ENCODE results near the gene MYO1E.

Gene MYO1E

GRCh38 chr15:59364248-59364647 lies 8.4 kb downstream of the MYO1E start:
- Histone ChIP-seq H3K4me1 (ENCODE audit: control insufficient read depth, insufficient read depth, low read length) (peaks cover 28% of the 10 kb centered on the region), H3K9me3 (replicated peaks; ENCODE audit: low read length) (no peaks in the 10 kb centered on the region), H3K4me2 (ENCODE audit: low read length) (no peak overlapping the region), H3K4me3 (ENCODE audit: low read length) (no peak overlapping the region), H3K27me3 (ENCODE audit: control insufficient read depth, insufficient read depth, low read length) (no peaks in the 10 kb centered on the region), H3K36me3 (ENCODE audit: insufficient read depth, low read length) (no peaks in the 10 kb centered on the region), H3K9ac (ENCODE audit: low read depth, low read length) (no peak overlapping the region)

- Histone ChIP-seq H3K9ac (ENCODE audit: low read depth, low read length) (no peak overlapping the region), H3K4me2 (ENCODE audit: low read length) (no peak overlapping the region), H3K27me3 (ENCODE audit: control insufficient read depth, insufficient read depth, low read length) (no peaks in the 10 kb centered on the region), H3K4me3 (ENCODE audit: low read length) (no peak overlapping the region), H3K36me3 (ENCODE audit: insufficient read depth, low read length) (no peaks in the 10 kb centered on the region), H3K9me3 (replicated peaks; ENCODE audit: low read length) (no peaks in the 10 kb centered on the region), H3K4me1 (ENCODE audit: control insufficient read depth, insufficient read depth, low read length) (peaks cover 21% of the 10 kb centered on the region)
Measured at GRCh38 chr15:59362331-59362730, 10.3 kb downstream of the MYO1E start.

GRCh38 chr15:59360896-59361295 lies 11.8 kb downstream of the MYO1E start:
- Histone ChIP-seq H3K4me2 (ENCODE audit: low read length) (no peak overlapping the region), H3K36me3 (ENCODE audit: insufficient read depth, low read length) (no peaks in the 10 kb centered on the region), H3K9me3 (replicated peaks; ENCODE audit: low read length) (no peaks in the 10 kb centered on the region), H3K4me1 (ENCODE audit: control insufficient read depth, insufficient read depth, low read length) (peaks cover 8% of the 10 kb centered on the region), H3K9ac (ENCODE audit: low read depth, low read length) (no peak overlapping the region), H3K4me3 (ENCODE audit: low read length) (no peak overlapping the region), H3K27me3 (ENCODE audit: control insufficient read depth, insufficient read depth, low read length) (no peaks in the 10 kb centered on the region)

GRCh38 chr15:59360305-59360704 lies 12.4 kb downstream of the MYO1E start:
- Histone ChIP-seq H3K9me3 (replicated peaks; ENCODE audit: low read length) (no peaks in the 10 kb centered on the region), H3K4me1 (ENCODE audit: control insufficient read depth, insufficient read depth, low read length) (peaks cover 8% of the 10 kb centered on the region), H3K36me3 (ENCODE audit: insufficient read depth, low read length) (no peaks in the 10 kb centered on the region), H3K4me3 (ENCODE audit: low read length) (no peak overlapping the region), H3K9ac (ENCODE audit: low read depth, low read length) (no peak overlapping the region), H3K27me3 (ENCODE audit: control insufficient read depth, insufficient read depth, low read length) (no peaks in the 10 kb centered on the region), H3K4me2 (ENCODE audit: low read length) (no peak overlapping the region)

- H3K4me3 ChIP-seq (ENCODE audit: low read length), result no peak overlapping the region
- H3K4me2 ChIP-seq (ENCODE audit: low read length), result no peak overlapping the region
- H3K9me3 ChIP-seq (replicated peaks; ENCODE audit: low read length), result no peaks in the 10 kb centered on the region
- peaks cover 17% of the 10 kb centered on the region for H3K4me1 ChIP-seq (ENCODE audit: control insufficient read depth, insufficient read depth, low read length)
- no peaks in the 10 kb centered on the region for H3K36me3 ChIP-seq (ENCODE audit: insufficient read depth, low read length)
- H3K27me3 ChIP-seq (ENCODE audit: control insufficient read depth, insufficient read depth, low read length), result no peaks in the 10 kb centered on the region
- H3K9ac ChIP-seq (ENCODE audit: low read depth, low read length), result no peak overlapping the region
Measured at GRCh38 chr15:59355730-59356129, 16.9 kb downstream of the MYO1E start.

GRCh38 chr15:59354417-59355031 lies 18.1 kb downstream of the MYO1E start:
- Histone ChIP-seq H3K4me2 (ENCODE audit: low read length) (no peak overlapping the region), H3K36me3 (ENCODE audit: insufficient read depth, low read length) (no peaks in the 10 kb centered on the region), H3K9ac (ENCODE audit: low read depth, low read length) (no peak overlapping the region), H3K9me3 (replicated peaks; ENCODE audit: low read length) (no peaks in the 10 kb centered on the region), H3K4me1 (ENCODE audit: control insufficient read depth, insufficient read depth, low read length) (peaks cover 29% of the 10 kb centered on the region), H3K4me3 (ENCODE audit: low read length) (no peak overlapping the region), H3K27me3 (ENCODE audit: control insufficient read depth, insufficient read depth, low read length) (no peaks in the 10 kb centered on the region)

- peaks cover 34% of the 10 kb centered on the region for H3K4me1 ChIP-seq (ENCODE audit: control insufficient read depth, insufficient read depth, low read length)
- H3K36me3 ChIP-seq (ENCODE audit: insufficient read depth, low read length), result no peaks in the 10 kb centered on the region
- no peak overlapping the region for H3K4me3 ChIP-seq (ENCODE audit: low read length)
- H3K27me3 ChIP-seq (ENCODE audit: control insufficient read depth, insufficient read depth, low read length), result no peaks in the 10 kb centered on the region
- H3K9ac ChIP-seq (ENCODE audit: low read depth, low read length), result no peak overlapping the region
- no peaks in the 10 kb centered on the region for H3K9me3 ChIP-seq (replicated peaks; ENCODE audit: low read length)
- H3K4me2 ChIP-seq (ENCODE audit: low read length), result no peak overlapping the region
Measured at GRCh38 chr15:59353994-59354416, 18.7 kb downstream of the MYO1E start.

- peak overlapping the region; percentile 44 for H3K4me2 ChIP-seq (ENCODE audit: low read length)
- no peaks in the 10 kb centered on the region for H3K9me3 ChIP-seq (replicated peaks; ENCODE audit: low read length)
- H3K36me3 ChIP-seq (ENCODE audit: insufficient read depth, low read length), result no peaks in the 10 kb centered on the region
- peaks cover 34% of the 10 kb centered on the region for H3K4me1 ChIP-seq (ENCODE audit: control insufficient read depth, insufficient read depth, low read length)
- H3K27me3 ChIP-seq (ENCODE audit: control insufficient read depth, insufficient read depth, low read length), result no peaks in the 10 kb centered on the region
- no peak overlapping the region for H3K4me3 ChIP-seq (ENCODE audit: low read length)
- H3K9ac ChIP-seq (ENCODE audit: low read depth, low read length), result no peak overlapping the region
Measured at GRCh38 chr15:59352683-59353082, 20.0 kb downstream of the MYO1E start.

GRCh38 chr15:59352189-59352588 lies 20.5 kb downstream of the MYO1E start:
- no peak overlapping the region for H3K9ac ChIP-seq (ENCODE audit: low read depth, low read length)
- no peaks in the 10 kb centered on the region for H3K36me3 ChIP-seq (ENCODE audit: insufficient read depth, low read length)
- no peaks in the 10 kb centered on the region for H3K9me3 ChIP-seq (replicated peaks; ENCODE audit: low read length)
- no peak overlapping the region for H3K4me3 ChIP-seq (ENCODE audit: low read length)
- no peaks in the 10 kb centered on the region for H3K27me3 ChIP-seq (ENCODE audit: control insufficient read depth, insufficient read depth, low read length)
- H3K4me2 ChIP-seq (ENCODE audit: low read length), result peak overlapping the region; percentile 44
- peaks cover 34% of the 10 kb centered on the region for H3K4me1 ChIP-seq (ENCODE audit: control insufficient read depth, insufficient read depth, low read length)

GRCh38 chr15:59350421-59350732 lies 22.3 kb downstream of the MYO1E start:
- Histone ChIP-seq H3K36me3 (ENCODE audit: insufficient read depth, low read length) (no peaks in the 10 kb centered on the region), H3K9me3 (replicated peaks; ENCODE audit: low read length) (no peaks in the 10 kb centered on the region), H3K4me1 (ENCODE audit: control insufficient read depth, insufficient read depth, low read length) (peaks cover 34% of the 10 kb centered on the region), H3K4me3 (ENCODE audit: low read length) (peak overlapping the region; percentile 23), H3K9ac (ENCODE audit: low read depth, low read length) (peak overlapping the region; percentile 37), H3K27me3 (ENCODE audit: control insufficient read depth, insufficient read depth, low read length) (no peaks in the 10 kb centered on the region), H3K4me2 (ENCODE audit: low read length) (peak overlapping the region; percentile 61)

- Histone ChIP-seq H3K4me2 (ENCODE audit: low read length) (peak overlapping the region; percentile 61), H3K9ac (ENCODE audit: low read depth, low read length) (peak overlapping the region; percentile 24), H3K4me1 (ENCODE audit: control insufficient read depth, insufficient read depth, low read length) (peaks cover 34% of the 10 kb centered on the region), H3K4me3 (ENCODE audit: low read length) (peak overlapping the region; percentile 23), H3K27me3 (ENCODE audit: control insufficient read depth, insufficient read depth, low read length) (no peaks in the 10 kb centered on the region), H3K9me3 (replicated peaks; ENCODE audit: low read length) (no peaks in the 10 kb centered on the region), H3K36me3 (ENCODE audit: insufficient read depth, low read length) (no peaks in the 10 kb centered on the region)
Measured at GRCh38 chr15:59349680-59350420, 22.8 kb downstream of the MYO1E start.

GRCh38 chr15:59347915-59348314 lies 24.8 kb downstream of the MYO1E start:
- no peak overlapping the region for H3K4me3 ChIP-seq (ENCODE audit: low read length)
- no peaks in the 10 kb centered on the region for H3K9me3 ChIP-seq (replicated peaks; ENCODE audit: low read length)
- no peak overlapping the region for H3K9ac ChIP-seq (ENCODE audit: low read depth, low read length)
- H3K4me1 ChIP-seq (ENCODE audit: control insufficient read depth, insufficient read depth, low read length), result peaks cover 34% of the 10 kb centered on the region
- no peaks in the 10 kb centered on the region for H3K27me3 ChIP-seq (ENCODE audit: control insufficient read depth, insufficient read depth, low read length)
- no peaks in the 10 kb centered on the region for H3K36me3 ChIP-seq (ENCODE audit: insufficient read depth, low read length)
- H3K4me2 ChIP-seq (ENCODE audit: low read length), result no peak overlapping the region

Measured in skeletal muscle satellite cell (primary cell).